GM12892 (cell line): ENCODE data around the gene NFU1.

Experiments
- POLR2AphosphoS5 ChIP-seq: IDR thresholded peaks from 2 replicates; pipeline ENCODE4 v1.6.1; 2011; ENCODE audit warnings: low read depth, low read length, control low read depth
- TAF1 ChIP-seq: IDR thresholded peaks from 2 replicates; pipeline ENCODE4 v1.6.1; 2011; ENCODE audit warnings: low read depth, mild to moderate bottlenecking, control low read depth, low read length, borderline replicate concordance

GRCh38 chr2:69474688-69475087 is 37.5 kb upstream of the NFU1 start:
- no peak for TF ChIP-seq POLR2AphosphoS5
- TF ChIP-seq TAF1: no peak
